Stomach smooth muscle (tissue), 2 donors: ENCODE data around the gene ZMIZ2.

Experiments
- H3K27ac ChIP-seq: one replicate; pipeline ENCODE4 v1.7.0; 2013; ENCODE audit warnings: mild to moderate bottlenecking, low read length, inconsistent platforms
- H3K27me3 ChIP-seq, 2 donors: one replicate each; pipeline ENCODE4 v1.7.0; 2013; ENCODE audit warnings: low read length in 2 of 2; ENCODE audit not compliant: insufficient read depth in 2 of 2, control insufficient read depth in 1 of 2
- H3K36me3 ChIP-seq, 2 donors: one replicate each; pipeline ENCODE4 v1.7.0; 2013; ENCODE audit warnings: low read length in 2 of 2; ENCODE audit not compliant: control insufficient read depth in 2 of 2, insufficient read depth in 2 of 2
- H3K4me1 ChIP-seq: one replicate; pipeline ENCODE4 v1.7.0; 2013; ENCODE audit warnings: low read length; ENCODE audit not compliant: control insufficient read depth, insufficient read depth
- H3K4me3 ChIP-seq, 2 donors: one replicate each; pipeline ENCODE4 v1.7.0; 2013; ENCODE audit warnings: low read length in 2 of 2
- H3K9ac ChIP-seq, 2 donors: one replicate each; pipeline ENCODE4 v1.7.0; 2013; ENCODE audit warnings: low read length in 2 of 2, mild to moderate bottlenecking in 1 of 2
- H3K9me3 ChIP-seq, 2 donors: one replicate each; pipeline ENCODE4 v1.7.0; 2013; ENCODE audit warnings: low read length in 2 of 2; ENCODE audit not compliant: control insufficient read depth in 2 of 2
- donor health status: healthy.
- donor health status: Pancreatic carcinoma.

Gene ZMIZ2

GRCh38 chr7:44757739-44758138, 9.1 kb downstream of the ZMIZ2 start:
- no peaks in the 10 kb centered on the region for H3K9me3 ChIP-seq
- no peaks in the 10 kb centered on the region for H3K27me3 ChIP-seq
- H3K9ac ChIP-seq = no peak overlapping the region
- H3K4me1 ChIP-seq = peaks cover 40% of the 10 kb centered on the region
- H3K4me3 ChIP-seq = no peak overlapping the region
- H3K36me3 ChIP-seq = peaks cover 17 to 28% of the 10 kb centered on the region in 2 donors
- no peak overlapping the region for H3K27ac ChIP-seq

- no peaks in the 10 kb centered on the region for H3K27me3 ChIP-seq
- no peak overlapping the region for H3K27ac ChIP-seq
- H3K4me3 ChIP-seq = no peak overlapping the region
- no peak overlapping the region for H3K9ac ChIP-seq
- no peaks in the 10 kb centered on the region for H3K9me3 ChIP-seq
- H3K36me3 ChIP-seq = peaks cover 26 to 41% of the 10 kb centered on the region in 2 donors
- peaks cover 38% of the 10 kb centered on the region for H3K4me1 ChIP-seq
Observed at GRCh38 chr7:44759246-44759645, 10.6 kb downstream of the ZMIZ2 start.

DNA sequence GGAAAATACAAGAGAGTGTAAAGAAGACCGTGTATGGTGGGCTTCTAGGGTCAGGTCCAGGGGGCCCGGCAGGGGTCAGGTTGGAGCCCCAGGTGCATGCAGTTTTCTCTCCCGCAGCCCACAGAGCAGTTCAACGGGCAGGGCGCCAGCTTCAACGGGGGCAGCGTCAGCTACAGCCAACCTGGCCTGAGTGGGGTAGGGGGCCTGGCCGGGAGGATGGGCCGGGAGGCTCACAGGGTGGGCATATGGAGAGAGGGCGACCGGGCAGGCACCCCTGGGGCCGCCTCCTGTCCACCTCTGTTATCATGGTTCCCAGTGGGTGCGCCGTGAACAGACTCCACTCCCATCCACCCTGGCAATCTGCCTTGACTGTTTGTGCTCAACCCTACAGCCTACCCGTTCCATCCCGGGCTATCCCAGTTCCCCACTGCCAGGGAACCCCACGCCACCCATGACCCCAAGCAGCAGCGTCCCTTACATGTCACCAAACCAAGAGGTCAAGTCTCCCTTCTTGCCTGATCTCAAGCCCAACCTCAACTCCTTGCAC, 11.5 kb downstream of the ZMIZ2 start:
- Histone ChIP-seq H3K27me3 (no peaks in the 10 kb centered on the region), H3K36me3 (peaks cover 35 to 48% of the 10 kb centered on the region in 2 donors), H3K4me1 (peaks cover 33% of the 10 kb centered on the region), H3K27ac (no peak overlapping the region), H3K9ac (no peak overlapping the region), H3K4me3 (no peak overlapping the region), H3K9me3 (no peaks in the 10 kb centered on the region)

DNA sequence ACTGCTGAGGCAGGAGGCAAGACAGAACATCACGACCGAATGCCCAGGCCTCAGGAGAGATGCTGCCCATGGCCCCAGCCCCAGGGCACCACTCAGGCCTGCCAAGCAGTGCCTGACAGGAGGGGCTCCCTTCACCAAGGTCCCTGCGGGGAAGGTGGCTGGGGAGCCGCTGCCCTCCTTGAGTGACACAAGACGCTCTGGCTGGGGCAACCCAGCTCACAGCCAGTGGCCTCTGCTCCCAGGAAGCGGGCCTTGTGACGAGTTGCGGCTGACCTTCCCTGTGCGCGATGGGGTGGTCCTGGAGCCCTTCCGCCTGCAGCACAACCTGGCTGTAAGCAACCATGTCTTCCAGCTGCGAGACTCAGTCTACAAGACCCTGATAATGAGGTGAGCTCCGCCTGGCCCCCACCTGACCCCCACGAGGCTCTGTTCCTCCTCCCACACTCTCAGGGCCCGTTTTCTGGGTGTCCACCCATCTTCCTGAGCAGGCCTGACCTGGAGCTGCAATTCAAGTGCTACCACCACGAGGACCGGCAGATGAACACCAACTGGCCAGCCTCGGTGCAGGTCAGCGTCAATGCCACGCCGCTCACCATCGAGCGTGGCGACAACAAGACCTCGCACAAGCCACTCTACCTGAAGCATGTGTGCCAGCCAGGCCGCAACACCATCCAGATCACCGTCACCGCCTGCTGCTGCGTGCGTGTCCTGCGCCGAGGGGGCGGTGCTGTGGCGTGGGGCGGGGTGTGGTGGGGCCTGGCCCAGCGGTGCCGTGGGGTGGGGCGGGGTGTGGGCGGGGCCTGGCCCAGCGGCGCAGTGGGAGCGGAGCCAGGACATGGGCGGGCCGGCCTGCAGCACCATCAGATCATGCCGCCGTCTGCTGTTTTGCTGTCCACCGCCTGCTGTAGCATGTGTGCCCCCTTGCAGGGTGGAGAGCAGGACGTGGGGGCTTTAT, 12.8 kb downstream of the ZMIZ2 start:
- Histone ChIP-seq H3K27me3 (no peaks in the 10 kb centered on the region), H3K4me3 (peak overlapping the region in 1 of 2 donors; percentile 35), H3K27ac (peak overlapping the region; percentile 41), H3K9me3 (no peaks in the 10 kb centered on the region), H3K9ac (no peak overlapping the region), H3K4me1 (peaks cover 19% of the 10 kb centered on the region), H3K36me3 (peaks cover 46 to 54% of the 10 kb centered on the region in 2 donors)

- Histone ChIP-seq H3K4me1 (peaks cover 14% of the 10 kb centered on the region), H3K9me3 (no peaks in the 10 kb centered on the region), H3K4me3 (peak overlapping the region in 1 of 2 donors; percentile 8), H3K9ac (no peak overlapping the region), H3K27ac (peak overlapping the region; percentile 31), H3K36me3 (peaks cover 48 to 59% of the 10 kb centered on the region in 2 donors), H3K27me3 (no peaks in the 10 kb centered on the region)
Observed at GRCh38 chr7:44762300-44762699, 13.7 kb downstream of the ZMIZ2 start.

DNA sequence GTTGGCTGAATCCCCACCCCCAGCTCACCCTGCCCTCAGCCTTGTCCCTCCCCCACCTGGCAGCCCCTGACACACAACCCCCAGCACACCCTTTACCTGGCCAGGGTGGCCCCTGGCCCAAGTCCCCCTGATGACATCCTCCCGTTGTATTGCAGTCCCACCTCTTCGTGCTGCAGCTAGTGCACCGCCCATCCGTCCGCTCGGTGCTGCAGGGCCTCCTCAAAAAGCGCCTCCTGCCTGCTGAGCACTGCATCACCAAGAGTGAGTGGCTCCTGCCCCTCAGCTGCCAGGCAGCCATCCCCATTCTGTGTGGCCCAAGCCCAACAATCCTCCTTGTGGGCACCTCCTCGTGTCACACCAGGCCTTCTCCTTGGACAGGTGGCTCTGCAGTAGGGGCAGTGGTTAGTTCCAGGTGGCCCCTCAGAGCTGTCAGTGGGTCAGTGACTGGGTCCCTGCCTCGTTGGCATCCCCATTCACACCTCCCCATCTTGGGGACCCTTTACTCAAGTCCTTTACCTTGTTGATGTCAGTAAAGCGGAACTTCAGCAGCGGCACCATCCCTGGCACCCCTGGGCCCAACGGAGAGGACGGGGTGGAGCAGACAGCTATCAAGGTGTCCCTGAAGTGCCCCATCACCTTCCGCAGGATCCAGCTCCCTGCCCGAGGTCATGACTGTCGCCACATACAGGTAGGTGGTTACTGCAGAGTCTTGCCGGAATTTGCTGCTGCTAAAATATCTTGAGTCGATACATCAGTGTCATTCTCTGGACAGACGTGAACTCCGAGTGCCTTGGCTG, 14.3 kb downstream of the ZMIZ2 start:
- Histone ChIP-seq H3K4me1 (peaks cover 18% of the 10 kb centered on the region), H3K27me3 (no peaks in the 10 kb centered on the region), H3K27ac (no peak overlapping the region), H3K36me3 (peaks cover 46 to 62% of the 10 kb centered on the region in 2 donors), H3K9ac (no peak overlapping the region), H3K9me3 (no peaks in the 10 kb centered on the region), H3K4me3 (no peak overlapping the region)

DNA sequence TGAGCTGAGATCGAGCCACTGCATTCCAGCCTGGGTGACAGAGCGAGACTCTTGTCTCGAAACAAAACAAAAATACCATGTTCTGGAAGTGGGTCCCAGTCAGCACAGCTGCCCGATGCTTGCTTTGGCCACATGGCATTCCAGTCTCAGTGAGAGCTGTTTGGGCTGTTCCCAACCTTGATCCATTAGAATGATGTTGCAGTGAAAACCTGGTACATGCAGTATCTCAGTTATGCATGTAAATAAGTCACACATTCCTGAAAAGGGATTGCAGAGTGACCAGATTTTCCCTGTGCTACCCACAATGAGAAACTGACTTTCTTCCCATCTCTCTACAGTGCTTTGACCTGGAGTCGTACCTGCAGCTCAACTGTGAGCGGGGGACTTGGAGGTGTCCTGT, 15.4 kb downstream of the ZMIZ2 start:
- H3K36me3 ChIP-seq = peaks cover 43 to 60% of the 10 kb centered on the region in 2 donors
- H3K9ac ChIP-seq = no peak overlapping the region
- H3K27ac ChIP-seq = no peak overlapping the region
- peaks cover 30% of the 10 kb centered on the region for H3K4me1 ChIP-seq
- H3K4me3 ChIP-seq = no peak overlapping the region
- no peaks in the 10 kb centered on the region for H3K9me3 ChIP-seq
- H3K27me3 ChIP-seq = no peaks in the 10 kb centered on the region

DNA sequence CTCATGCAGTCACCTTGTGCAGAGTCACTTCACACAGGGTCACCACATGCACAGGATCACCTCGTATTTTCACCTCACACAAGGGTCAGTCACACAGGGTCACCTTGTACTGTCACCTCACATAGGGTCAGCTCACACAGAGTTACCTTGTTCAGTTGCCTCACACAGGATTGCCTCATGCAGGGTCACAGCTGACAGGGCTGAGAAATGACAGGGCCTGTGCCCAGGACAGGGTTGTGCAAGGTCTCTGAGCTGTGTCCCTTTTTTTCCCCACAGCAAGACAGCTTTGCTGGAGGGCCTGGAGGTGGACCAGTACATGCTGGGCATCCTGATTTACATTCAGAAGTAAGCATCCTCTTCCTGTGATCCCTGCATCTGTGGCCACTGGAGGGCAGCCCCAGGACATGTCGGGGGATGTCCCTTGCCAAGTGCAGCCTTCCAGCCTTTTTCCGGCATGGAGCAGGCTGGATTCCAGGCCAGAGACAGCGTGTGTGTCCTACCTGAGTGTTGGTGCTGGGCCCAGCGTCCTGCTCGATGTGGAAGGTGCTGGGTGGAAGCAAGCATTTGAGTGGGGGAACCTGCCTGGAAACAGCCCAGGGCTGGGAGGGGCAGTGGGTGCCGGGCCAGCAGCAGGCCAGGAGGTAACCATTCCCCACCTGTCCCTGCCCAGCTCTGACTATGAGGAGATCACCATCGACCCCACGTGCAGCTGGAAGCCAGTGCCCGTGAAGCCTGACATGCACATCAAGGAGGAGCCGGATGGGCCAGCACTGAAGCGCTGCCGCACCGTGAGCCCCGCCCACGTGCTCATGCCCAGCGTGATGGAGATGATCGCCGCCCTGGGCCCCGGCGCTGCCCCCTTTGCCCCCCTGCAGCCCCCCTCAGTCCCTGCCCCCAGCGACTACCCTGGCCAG, 16.3 kb downstream of the ZMIZ2 start:
- Histone ChIP-seq H3K4me1 (peaks cover 38% of the 10 kb centered on the region), H3K27me3 (no peaks in the 10 kb centered on the region), H3K9me3 (no peaks in the 10 kb centered on the region), H3K36me3 (peaks cover 35 to 52% of the 10 kb centered on the region in 2 donors), H3K4me3 (no peak overlapping the region), H3K9ac (no peak overlapping the region), H3K27ac (no peak overlapping the region)

- Histone ChIP-seq H3K9me3 (no peaks in the 10 kb centered on the region), H3K9ac (no peak overlapping the region), H3K4me1 (peaks cover 45% of the 10 kb centered on the region), H3K36me3 (peaks cover 35 to 48% of the 10 kb centered on the region in 2 donors), H3K27me3 (no peaks in the 10 kb centered on the region), H3K4me3 (no peak overlapping the region), H3K27ac (no peak overlapping the region)
Observed at GRCh38 chr7:44765579-44766415, 17.1 kb downstream of the ZMIZ2 start.
